HepG2 (cell line): ENCODE results near the gene MARCHF11. TPM values are rescaled to one million over a fixed set of nuclear protein-coding genes. Genes with fewer than 3 reads are reported as not detected.

Source experiments
- ATAC-seq: fragments of 200-7000 bp; cut with Tn5 transposase; 3 replicates; pipeline ENCODE4 v1.9.1; 2020; ENCODE audit warnings: mild to moderate bottlenecking, moderate library complexity
- BruUV-seq: library from RNA; stranded (reverse); fragments of 400-500 nt; replicated peaks from 2 replicates; lab custom pipeline; 2021; lab: Mats Ljungman, UMichigan
- CTCF ChIA-PET: fragments of 300-600 bp; formaldehyde crosslinking; extraction: SDS; loops from one replicate; lab custom pipeline; 2021; ENCODE audit warnings: low total read pairs, inconsistent platforms, low intra/inter-chr PET ratio; lab: Yijun Ruan, JAX
- POLR2A ChIA-PET: fragments of 350-600 bp; sonication (Branson Sonifier 250); formaldehyde crosslinking; loops from one replicate; lab custom pipeline; 2020; ENCODE audit warnings: antibody characterized with exemption, inconsistent platforms; lab: Yijun Ruan, JAX
- DNase-seq: peaks from one replicate; pipeline ENCODE4 v3.0.0-alpha.2; 2015; ENCODE audit warnings: low spot score
- FAIRE-seq: peaks from 3 replicates; lab custom pipeline; 2011; peaks lifted over from hg19 to GRCh38; lab: Jason Lieb, UNC
- H2AFZ ChIP-seq: one replicate; pipeline ENCODE4 v1.6.1; 2011; ENCODE audit warnings: low read length, inconsistent platforms
- H3K27ac ChIP-seq: fragments of 300-600 bp; 3 replicates; pipeline ENCODE4 v1.8.0; 2011; ENCODE audit warnings: mixed run types, mild to moderate bottlenecking, mixed read lengths, low read length, inconsistent platforms; ENCODE audit not compliant: insufficient read depth; ENCODE audit errors: extremely low read length
- H3K27me3 ChIP-seq, 2 experiments: fragments of 200-600 bp in 1 of 2; 2 replicates in 1 of 2; 3 replicates in 1 of 2; pipeline versions ENCODE4 v1.6.0 to v1.8.0; 2011; ENCODE audit warnings: low read length in 2 of 2, mild to moderate bottlenecking in 2 of 2, moderate library complexity in 2 of 2, inconsistent platforms in 1 of 2; ENCODE audit not compliant: insufficient read depth in 2 of 2, control insufficient read depth in 1 of 2
- H3K36me3 ChIP-seq, 2 experiments: fragments of 200-600 bp in 1 of 2; replicated peaks in 1 of 2; 2 replicates in 1 of 2; 3 replicates in 1 of 2; pipeline versions ENCODE4 v1.5.1 to v1.8.0; 2011; ENCODE audit warnings: low read length in 2 of 2, inconsistent platforms in 1 of 2; ENCODE audit not compliant: insufficient read depth in 2 of 2, control insufficient read depth in 1 of 2
- H3K4me1 ChIP-seq: 2 replicates; pipeline ENCODE4 v1.5.1; 2012; ENCODE audit warnings: low read length, inconsistent platforms; ENCODE audit not compliant: insufficient read depth
- H3K4me2 ChIP-seq: 2 replicates; pipeline ENCODE4 v1.6.0; 2011; ENCODE audit warnings: low read depth, low read length, inconsistent platforms
- H3K4me3 ChIP-seq, 3 experiments: fragments of 200-600 bp in 1 of 3; sonication (generic), shearing (Covaris generic) in 1 of 3; replicated peaks in 1 of 3; 2 replicates each; pipeline ENCODE4 v1.5.1; 2011 to 2016; ENCODE audit warnings: low read length in 3 of 3, inconsistent platforms in 2 of 3, low read depth in 2 of 3, mild to moderate bottlenecking in 2 of 3, control low read depth in 1 of 3, mixed read lengths in 1 of 3; ENCODE audit not compliant: insufficient read depth in 1 of 3
- H3K79me2 ChIP-seq: one replicate; pipeline ENCODE4 v1.6.1; 2011; ENCODE audit warnings: low read length, inconsistent platforms; ENCODE audit not compliant: insufficient read depth
- H3K9ac ChIP-seq: 2 replicates; pipeline ENCODE4 v1.6.0; 2011; ENCODE audit warnings: mild to moderate bottlenecking, low read depth, low read length, inconsistent platforms; ENCODE audit not compliant: insufficient read depth
- H3K9me3 ChIP-seq: 2 replicates; pipeline ENCODE4 v1.5.1; 2012; ENCODE audit warnings: mild to moderate bottlenecking, low read length
- H4K20me1 ChIP-seq: 2 replicates; pipeline ENCODE4 v1.6.0; 2011; ENCODE audit warnings: inconsistent platforms, mild to moderate bottlenecking, low read length, moderate library complexity; ENCODE audit not compliant: insufficient read depth
- CHCHD3 ChIP-seq: sonication (generic); formaldehyde crosslinking; IDR thresholded peaks from 2 replicates; pipeline ENCODE4 v1.8.0; 2022; ENCODE audit warnings: mild to moderate bottlenecking, missing genetic modification reagents, moderate library complexity
- E2F1 ChIP-seq: sonication (generic); formaldehyde crosslinking; IDR thresholded peaks from 2 replicates; pipeline ENCODE4 v1.5.0; 2020; ENCODE audit warnings: missing genetic modification reagents
- FIP1L1 ChIP-seq: fragments of 200-400 bp; formaldehyde crosslinking; IDR thresholded peaks from 2 replicates; pipeline ENCODE4 v1.6.1; 2018; ENCODE audit warnings: low read depth, mild to moderate bottlenecking, low read length, moderate library complexity, borderline replicate concordance; ENCODE audit not compliant: insufficient read depth
- FOXK1 ChIP-seq: sonication (generic); formaldehyde crosslinking; IDR thresholded peaks from 2 replicates; pipeline ENCODE4 v1.4.0; 2020; ENCODE audit warnings: low read depth, missing genetic modification reagents, borderline replicate concordance
- FOXP1 ChIP-seq, 2 experiments: fragments of 450-650 bp in 1 of 2; IDR thresholded peaks; 2 replicates each; pipeline ENCODE4 v1.6.1; 2017 to 2018; ENCODE audit warnings: antibody characterized with exemption in 1 of 2
- HOXA7 ChIP-seq: sonication (generic); formaldehyde crosslinking; IDR thresholded peaks from 2 replicates; pipeline ENCODE4 v1.8.1; 2022; ENCODE audit warnings: mild to moderate bottlenecking, missing genetic modification reagents, moderate library complexity
- MXI1 ChIP-seq: IDR thresholded peaks from 3 replicates; pipeline ENCODE4 v1.6.1; 2012; ENCODE audit warnings: low read depth, low read length, inconsistent platforms, borderline replicate concordance
- MYNN ChIP-seq: sonication (generic); formaldehyde crosslinking; IDR thresholded peaks from 2 replicates; pipeline ENCODE4 v1.4.0; 2020; ENCODE audit warnings: mild to moderate bottlenecking, low read depth, missing genetic modification reagents
- NFATC3 ChIP-seq: sonication (generic); formaldehyde crosslinking; IDR thresholded peaks from 2 replicates; pipeline ENCODE4 v1.5.1; 2020; ENCODE audit warnings: mild to moderate bottlenecking, missing genetic modification reagents
- PHF8 ChIP-seq: sonication (generic); formaldehyde crosslinking; IDR thresholded peaks from 2 replicates; pipeline ENCODE4 v1.5.0; 2020; ENCODE audit warnings: missing genetic modification reagents
- SNAI1 ChIP-seq: sonication (generic); formaldehyde crosslinking; IDR thresholded peaks from 2 replicates; pipeline ENCODE4 v1.5.0; 2020; ENCODE audit warnings: mild to moderate bottlenecking, missing genetic modification reagents, borderline replicate concordance
- SNAPC5 ChIP-seq: sonication (generic); formaldehyde crosslinking; IDR thresholded peaks from 2 replicates; pipeline ENCODE4 v1.8.1; 2023; ENCODE audit warnings: mild to moderate bottlenecking, missing genetic modification reagents, borderline replicate concordance
- SP5 ChIP-seq: IDR thresholded peaks from 2 replicates; pipeline ENCODE4 v1.6.1; 2016; ENCODE audit warnings: low read depth, borderline replicate concordance
- SRSF4 ChIP-seq: fragments of 200-400 bp; formaldehyde crosslinking; IDR thresholded peaks from one replicate; pipeline ENCODE4 v1.6.1; 2018; ENCODE audit warnings: mild to moderate bottlenecking, low read depth, low read length, moderate library complexity; ENCODE audit not compliant: poor library complexity, severe bottlenecking
- TBL1XR1 ChIP-seq: fragments of 150-350 bp; IDR thresholded peaks from 2 replicates; pipeline ENCODE4 v1.6.1; 2014; ENCODE audit warnings: borderline replicate concordance, low read length; ENCODE audit not compliant: partially characterized antibody
- ZFAT ChIP-seq: sonication (generic); formaldehyde crosslinking; conservative IDR thresholded peaks from 2 replicates; pipeline ENCODE4 v1.8.1; 2023; ENCODE audit warnings: missing genetic modification reagents, inconsistent platforms
- ZFP1 ChIP-seq: IDR thresholded peaks from 2 replicates; pipeline ENCODE4 v1.6.1; 2016
- ZNF414 ChIP-seq: sonication (generic); formaldehyde crosslinking; IDR thresholded peaks from 2 replicates; pipeline ENCODE4 v1.5.0; 2020; ENCODE audit warnings: missing genetic modification reagents
- ZNF790 ChIP-seq: sonication (generic); formaldehyde crosslinking; IDR thresholded peaks from 2 replicates; pipeline ENCODE4 v1.8.0; 2022; ENCODE audit warnings: missing genetic modification reagents, mild to moderate bottlenecking, borderline replicate concordance
- WGBS: methylation state at CpG from one replicate; pipeline ENCODE4 v1.1.6; 2017; ENCODE audit warnings: low lambda C conversion rate; 5-methylcytosine and 5-hydroxymethylcytosine counted together
- in situ Hi-C: cut with HindIII; loops from 2 replicates; pipeline ENCODE4 v1.10.0; 2017; ENCODE audit warnings: low pct_unique_long_range_greater_than_20kb; ENCODE audit not compliant: extremely low pct_ligation_motif_present
- intact Hi-C: fragments of 100-400 bp; cut with micrococcal nuclease; formaldehyde crosslinking; loops from one replicate; pipeline ENCODE4 v1.10.0; 2022; ENCODE audit not compliant: unreplicated experiment
- polyA plus RNA-seq, 8 experiments: library from polyadenylated mRNA; depleted of rRNA in 3 of 8; stranded (reverse) in 7 of 8; unstranded in 1 of 8; fragments of >200 nt; fragmentation: Illumina TruSeq in 4 of 8; extraction: Trizol in 4 of 8; gene quantifications; 2 replicates each; pipeline versions ENCODE4 v1.2.1 to v1.2.3, GENCODE V29; 2011 to 2016; ENCODE audit warnings: low read depth in 4 of 8, missing spikeins in 1 of 8, mixed read lengths in 1 of 8; ENCODE audit not compliant: insufficient read depth in 1 of 8
- total RNA-seq, 5 experiments: library from RNA; depleted of rRNA; stranded (reverse); fragments of >200 nt; fragmentation: Illumina TruSeq; extraction: Trizol; gene quantifications; 2 replicates each; pipeline ENCODE4 v1.2.3, GENCODE V29; 2016; ENCODE audit warnings: low read depth in 1 of 5

Gene MARCHF11
- total and polyA plus RNA-seq, 2 of the 13 experiments (the other 11 are each of a cell fraction or from before 2014, with no cell fraction given) = not detected

- FAIRE-seq (no peak), ATAC-seq (no peak), DNase-seq (no peak)
- Histone ChIP-seq H3K9me3 (peaks cover 21% of the 10 kb centered on the region; the same call in 1 of the 2 replicates), H3K79me2 (no peaks in the 10 kb centered on the region), H4K20me1 (no peaks in the 10 kb centered on the region), H3K36me3 (no peaks in the 10 kb centered on the region), H2AFZ (no peak overlapping the region), H3K27me3 (no peaks in the 10 kb centered on the region), H3K4me2 (no peak overlapping the region), H3K9ac (no peak overlapping the region), H3K4me1 (no peaks in the 10 kb centered on the region), H3K4me3 (no peak overlapping the region), H3K27ac (no peak overlapping the region)
- ChIA-PET POLR2A (no interaction called here), CTCF (no interaction called here)
- intact Hi-C loops = no loop called here
- in situ Hi-C loops = no loop called here
- no peak for TF ChIP-seq ZFAT (CRISPR knock-in tag)
- no peak for TF ChIP-seq FIP1L1
- TF ChIP-seq ZNF414 = no peak
- TF ChIP-seq ZNF790 (CRISPR knock-in tag) = no peak
- TF ChIP-seq HOXA7 (CRISPR knock-in tag) = no peak
- TF ChIP-seq PHF8 = no peak
- TF ChIP-seq CHCHD3 = no peak
- TF ChIP-seq MYNN (CRISPR knock-in tag) = no peak
- no peak for TF ChIP-seq TBL1XR1
- no peak for TF ChIP-seq FOXP1 (IDR thresholded peaks at IDR 0.05)
- no peak for TF ChIP-seq FOXP1 (CRISPR knock-in tag; IDR thresholded peaks at IDR 0.05)
- TF ChIP-seq E2F1 = no peak
- no peak for TF ChIP-seq SNAPC5 (CRISPR knock-in tag)
- no peak for TF ChIP-seq SNAI1 (CRISPR knock-in tag)
- TF ChIP-seq FOXK1 (CRISPR knock-in tag) = no peak
- no peak for TF ChIP-seq ZFP1
- no peak for TF ChIP-seq SRSF4
- TF ChIP-seq SP5 = no peak
- TF ChIP-seq MXI1 = no peak
- TF ChIP-seq NFATC3 (CRISPR knock-in tag) = no peak
- 44% methylated on average over 4 of the region's 4 CpGs for WGBS
- BruUV-seq = no TSS peak
Observed at GRCh38 chr5:16140944-16141343, 38.6 kb downstream of the MARCHF11 start.
